HK-2 (cell line): ENCODE measurements around the gene RBM23.
"Not testable (repeated sequence)": the region's sequence is repeated elsewhere in the genome, so short reads cannot be mapped to it uniquely, and the experiment has no call there.

ENCODE experiments used
- DNase-seq: peaks from one replicate; pipeline ENCODE4 v3.0.0-alpha.2; 2018; ENCODE audit not compliant: unreplicated experiment

The RBM23 gene

GRCh38 chr14:22865424-22866405, 53.2 kb downstream of the RBM23 start:
- DNase-seq, result no peak

GRCh38 chr14:22864979-22865378, 54.0 kb downstream of the RBM23 start:
- no peak for DNase-seq

GRCh38 chr14:22861651-22862050, 57.3 kb downstream of the RBM23 start:
- DNase-seq, result no peak

GRCh38 chr14:22860377-22860776, 58.6 kb downstream of the RBM23 start:
- DNase-seq, result not testable (repeated sequence)

- DNase-seq, result no peak
Observed at GRCh38 chr14:22856428-22856827, 62.5 kb downstream of the RBM23 start.

- DNase-seq, result no peak
Observed at GRCh38 chr14:22854963-22855724, 63.8 kb downstream of the RBM23 start.

- DNase-seq, result not testable (repeated sequence)
Observed at GRCh38 chr14:22854296-22854695, 64.7 kb downstream of the RBM23 start.

GRCh38 chr14:22852940-22853767, 65.8 kb downstream of the RBM23 start:
- DNase-seq, result peak; percentile 93

- DNase-seq, result no peak
Observed at GRCh38 chr14:22852599-22852939, 66.4 kb downstream of the RBM23 start.

GRCh38 chr14:22852178-22852577, 66.8 kb downstream of the RBM23 start:
- not testable (repeated sequence) for DNase-seq

- DNase-seq, result peak; percentile 86
Observed at GRCh38 chr14:22850944-22851764, 67.8 kb downstream of the RBM23 start.

GRCh38 chr14:22849212-22849819, 69.6 kb downstream of the RBM23 start:
- DNase-seq, result no peak

GRCh38 chr14:22848351-22849164, 70.4 kb downstream of the RBM23 start:
- DNase-seq, result no peak

GRCh38 chr14:22847661-22848341, 71.1 kb downstream of the RBM23 start:
- no peak for DNase-seq

- DNase-seq, result no peak
Observed at GRCh38 chr14:22846811-22847307, 72.1 kb downstream of the RBM23 start.

- no peak for DNase-seq
Observed at GRCh38 chr14:22845821-22846625, 72.9 kb downstream of the RBM23 start.

GRCh38 chr14:22845103-22845394, 73.9 kb downstream of the RBM23 start:
- no peak for DNase-seq
